Endothelial cell of umbilical vein (primary cell): ENCODE measurements around the gene CTRB2. TPM values are rescaled to one million over a fixed set of nuclear protein-coding genes. Genes with fewer than 3 reads are reported as not detected.

ENCODE experiments used
- BruUV-seq: library from RNA; stranded (reverse); fragments of 400-500 nt; replicated peaks from 2 replicates; lab custom pipeline; 2021; lab: Mats Ljungman, UMichigan
- CTCF ChIA-PET: fragments of 300-600, 350-600 bp; sonication (Branson Sonifier 250); formaldehyde crosslinking; loops from one replicate; lab custom pipeline; 2021; ENCODE audit warnings: antibody characterized with exemption, inconsistent platforms; lab: Charles Lee
- POLR2A ChIA-PET: fragments of 300-600, 350-600 bp; sonication (Branson Sonifier 250); formaldehyde crosslinking; loops from one replicate; lab custom pipeline; 2021; ENCODE audit warnings: antibody characterized with exemption, inconsistent platforms; lab: Charles Lee
- DNase-seq: peaks from one replicate; pipeline ENCODE4 v3.0.0-alpha.2; 2011; ENCODE audit warnings: low read depth, low spot score
- FAIRE-seq: peaks from 2 replicates; lab custom pipeline; 2011; peaks lifted over from hg19 to GRCh38; lab: Jason Lieb, UNC
- H2AFZ ChIP-seq: 2 replicates; pipeline ENCODE4 v1.6.0; 2012; ENCODE audit warnings: low read depth, low read length, control low read depth, inconsistent platforms
- H3K27ac ChIP-seq: 2 replicates; pipeline ENCODE4 v1.5.1; 2011; ENCODE audit warnings: low read depth, mild to moderate bottlenecking, control low read depth, low read length, moderate library complexity; ENCODE audit not compliant: insufficient read depth
- H3K27me3 ChIP-seq, 2 experiments: 2 replicates each; pipeline versions ENCODE4 v1.6.0 to v1.6.1; 2011; ENCODE audit warnings: low read length in 2 of 2, mixed read lengths in 1 of 2; ENCODE audit not compliant: control insufficient read depth in 2 of 2, insufficient read depth in 2 of 2
- H3K36me3 ChIP-seq, 2 experiments: 2 replicates in 1 of 2; 3 replicates in 1 of 2; pipeline ENCODE4 v1.5.1; 2011; ENCODE audit warnings: low read length in 2 of 2, mild to moderate bottlenecking in 1 of 2, moderate library complexity in 1 of 2; ENCODE audit not compliant: control insufficient read depth in 2 of 2, insufficient read depth in 2 of 2; ENCODE audit errors: extremely low read depth in 1 of 2
- H3K4me1 ChIP-seq: 3 replicates; pipeline ENCODE4 v1.5.1; 2011; ENCODE audit warnings: mild to moderate bottlenecking, low read length; ENCODE audit not compliant: control insufficient read depth, insufficient read depth; ENCODE audit errors: extremely low read depth
- H3K4me2 ChIP-seq: 2 replicates; pipeline ENCODE4 v1.6.1; 2011; ENCODE audit warnings: low read length, control low read depth, mixed read lengths; ENCODE audit not compliant: insufficient read depth
- H3K4me3 ChIP-seq, 3 experiments: fragments of 200-600 bp in 1 of 3; sonication (generic), shearing (Covaris generic) in 1 of 3; replicated peaks in 1 of 3; 2 replicates each; pipeline ENCODE4 v1.5.1; 2011 to 2016; ENCODE audit warnings: control low read depth in 3 of 3, low read length in 3 of 3, mild to moderate bottlenecking in 2 of 3, inconsistent platforms in 1 of 3, low read depth in 1 of 3, moderate library complexity in 1 of 3; ENCODE audit not compliant: insufficient read depth in 1 of 3
- H3K79me2 ChIP-seq: 2 replicates; pipeline ENCODE4 v1.6.0; 2012; ENCODE audit warnings: low read length, inconsistent platforms; ENCODE audit not compliant: control insufficient read depth, insufficient read depth
- H3K9ac ChIP-seq: replicated peaks from 2 replicates; pipeline ENCODE3; 2011; ENCODE audit warnings: low read length, control low read depth; ENCODE audit not compliant: insufficient read depth; ENCODE audit errors: extremely low read depth
- H3K9me1 ChIP-seq: replicated peaks from 3 replicates; pipeline ENCODE4 v1.6.0; 2011; ENCODE audit warnings: mild to moderate bottlenecking, low read length; ENCODE audit not compliant: control insufficient read depth, insufficient read depth; ENCODE audit errors: extremely low read depth
- H3K9me3 ChIP-seq: replicated peaks from 2 replicates; pipeline ENCODE4 v1.5.1; 2012; ENCODE audit warnings: low read length, inconsistent platforms; ENCODE audit not compliant: control insufficient read depth, insufficient read depth
- H4K20me1 ChIP-seq: replicated peaks from 2 replicates; pipeline ENCODE3; 2011; ENCODE audit warnings: mild to moderate bottlenecking, low read length; ENCODE audit not compliant: control insufficient read depth, insufficient read depth; ENCODE audit errors: extremely low read depth
- CTCF ChIP-seq, 2 donors: IDR thresholded peaks; 1 replicate in 1 of 2; 2 replicates in 1 of 2; pipeline ENCODE4 v1.5.1; 2011; ENCODE audit warnings: low read length in 2 of 2, mild to moderate bottlenecking in 2 of 2, moderate library complexity in 2 of 2, control low read depth in 1 of 2, inconsistent platforms in 1 of 2, low read depth in 1 of 2; ENCODE audit not compliant: insufficient read depth in 1 of 2; ENCODE audit errors: extremely low read depth in 1 of 2
- EZH2 ChIP-seq: IDR thresholded peaks from 2 replicates; pipeline ENCODE4 v1.6.1; 2012; ENCODE audit warnings: borderline replicate concordance, low read depth, mild to moderate bottlenecking, moderate library complexity, low read length, inconsistent platforms; ENCODE audit not compliant: severe bottlenecking
- FOS ChIP-seq: IDR thresholded peaks from 2 replicates; pipeline ENCODE4 v1.6.1; 2011; ENCODE audit warnings: mild to moderate bottlenecking, low read length, moderate library complexity, borderline replicate concordance; ENCODE audit not compliant: insufficient read depth
- GATA2 ChIP-seq: IDR thresholded peaks from 2 replicates; pipeline ENCODE4 v1.7.0; 2011; ENCODE audit warnings: low read depth, mild to moderate bottlenecking, moderate library complexity, mixed read lengths, low read length; ENCODE audit not compliant: insufficient read length, insufficient read depth
- JUN ChIP-seq: IDR thresholded peaks from 2 replicates; pipeline ENCODE4 v1.6.1; 2011; ENCODE audit warnings: borderline replicate concordance, low read depth; ENCODE audit not compliant: insufficient read length, insufficient read depth
- MAX ChIP-seq: IDR thresholded peaks from 2 replicates; pipeline ENCODE4 v1.6.1; 2011; ENCODE audit not compliant: insufficient read depth, insufficient read length
- MYC ChIP-seq: IDR thresholded peaks from one replicate; pipeline ENCODE4 v1.6.1; 2011; ENCODE audit warnings: mild to moderate bottlenecking, low read depth, low read length
- POLR2A ChIP-seq: IDR thresholded peaks from 2 replicates; pipeline ENCODE4 v1.6.1; 2012; ENCODE audit warnings: low read depth, mild to moderate bottlenecking, control low read depth, low read length
- POLR2AphosphoS5 ChIP-seq: IDR thresholded peaks from 2 replicates; pipeline ENCODE4 v1.6.1; 2012; ENCODE audit warnings: low read depth, mild to moderate bottlenecking, control low read depth, low read length, moderate library complexity; ENCODE audit not compliant: insufficient read depth
- dilution Hi-C: fragments of 300-500 bp; cut with MboI; formaldehyde crosslinking; loops from one replicate; pipeline ENCODE4 v1.15.0; 2019; ENCODE audit warnings: low sequenced_read_pairs; ENCODE audit not compliant: extremely low pct_ligation_motif_present
- intact Hi-C: fragments of 100-400 bp; cut with micrococcal nuclease; formaldehyde crosslinking; loops from one replicate; pipeline ENCODE4 v1.10.0; 2022
- polyA plus RNA-seq, 4 experiments: library from polyadenylated mRNA; depleted of rRNA in 3 of 4; stranded (reverse) in 3 of 4; unstranded in 1 of 4; fragments of >200 nt; gene quantifications; 2 replicates each; pipeline versions ENCODE4 v1.2.1 to v1.2.3, GENCODE V29; 2011 to 2012; ENCODE audit warnings: missing spikeins in 1 of 4
- total RNA-seq: library from RNA; stranded (reverse); gene quantifications from 2 replicates; pipeline ENCODE4 v1.2.3, GENCODE V29; 2021

CTRB2 gene
- total and polyA plus RNA-seq, 2 donors (not counting 3 experiments of a cell fraction or from before 2014, with no cell fraction given): not detected

GRCh38 chr16:75198135-75198600 lies 8.8 kb downstream of the CTRB2 start:
- intact Hi-C loops (loop anchor here (2.0 kb wide), 2 partner anchors 23 to 425 kb away; partner anchors contain the start of gene ADAT1), dilution Hi-C loops (no loop called here)
- no TSS peak for BruUV-seq
- H3K4me2 ChIP-seq: no peak overlapping the region
- H2AFZ ChIP-seq: peak overlapping the region; percentile 50
- H3K4me1 ChIP-seq: peaks cover 4% of the 10 kb centered on the region
- TF ChIP-seq JUN (no peak), MYC (no peak), MAX (no peak), EZH2 (no peak), POLR2AphosphoS5 (no peak), CTCF (IDR thresholded peaks at IDR 0.05; ENCODE audit: extremely low read depth in 1 of 2, insufficient read depth in 1 of 2, low read depth in 1 of 2, low read length in 2 of 2) (no peak), GATA2 (no peak), FOS (no peak), POLR2A (no peak)
- H3K9me1 ChIP-seq: no peaks in the 10 kb centered on the region
- H3K9ac ChIP-seq: no peak overlapping the region
- POLR2A ChIA-PET: interaction anchor here (0.7 kb wide), 1 partner anchor 53 kb away, joined by 6 read pairs; no protein-coding TSS in a partner anchor
- no peaks in the 10 kb centered on the region for H3K36me3 ChIP-seq
- no peaks in the 10 kb centered on the region for H3K9me3 ChIP-seq
- H4K20me1 ChIP-seq: no peaks in the 10 kb centered on the region
- H3K27ac ChIP-seq: no peak overlapping the region
- DNase-seq (no peak), FAIRE-seq (no peak)
- no peaks in the 10 kb centered on the region for H3K79me2 ChIP-seq
- peaks cover 5 to 7% of the 10 kb centered on the region in 2 experiments for H3K27me3 ChIP-seq
- CTCF ChIA-PET: interaction anchor here (0.7 to 7.9 kb wide), 15 partner anchors 86 to 566 kb away, joined by 3 to 186 read pairs (median 7); partner anchors contain the start of genes CFDP1, TMEM170A and ZNRF1
- H3K4me3 ChIP-seq: no peak overlapping the region
